ENCODE results near the gene CRYM.

Gene CRYM

GRCh38 chr16:21244518-21245215 lies 33.4 kb downstream of the CRYM start:
- DNase-seq (no peak), ATAC-seq (no peak)

GRCh38 chr16:21242756-21243155 lies 35.3 kb downstream of the CRYM start:
- DNase-seq = no peak
- no peak for ATAC-seq

GRCh38 chr16:21239646-21240045 lies 38.4 kb downstream of the CRYM start:
- ATAC-seq = no peak
- no peak for DNase-seq

- DNase-seq = no peak
- ATAC-seq = no peak
These were observed 41.3 kb downstream of the CRYM start for GRCh38 chr16:21236831-21237230.

GRCh38 chr16:21235199-21235585 lies 42.9 kb downstream of the CRYM start:
- DNase-seq = no peak
- no peak for ATAC-seq

GRCh38 chr16:21233521-21234150 lies 44.5 kb downstream of the CRYM start, which contains the start of gene ANKS4B:
ANKS4B (plus strand) TSS chr16:21233699; CDS start chr16:21233738, 39 bp downstream.
- ATAC-seq (no peak), DNase-seq (no peak)

- ATAC-seq = no peak
- no peak for DNase-seq
These were observed 45.0 kb downstream of the CRYM start for GRCh38 chr16:21233045-21233520.

GRCh38 chr16:21228361-21228872 lies 49.7 kb downstream of the CRYM start:
- no peak for DNase-seq
- no peak for ATAC-seq

GRCh38 chr16:21227866-21228265 lies 50.2 kb downstream of the CRYM start:
- DNase-seq (no peak), ATAC-seq (no peak)

GRCh38 chr16:21226749-21227148 lies 51.3 kb downstream of the CRYM start:
- ATAC-seq (no peak), DNase-seq (no peak)

GRCh38 chr16:21224800-21225199 lies 53.3 kb downstream of the CRYM start:
- no peak for DNase-seq
- ATAC-seq = peak; percentile 9

GRCh38 chr16:21223787-21224186 lies 54.3 kb downstream of the CRYM start:
- ATAC-seq (no peak), DNase-seq (no peak)

- DNase-seq = no peak
- no peak for ATAC-seq
These were observed 55.4 kb downstream of the CRYM start for GRCh38 chr16:21222495-21223337.

- ATAC-seq = no peak
These were observed 58.5 kb downstream of the CRYM start for GRCh38 chr16:21219551-21219950.

GRCh38 chr16:21218153-21218552 lies 59.9 kb downstream of the CRYM start:
- DNase-seq (no peak), ATAC-seq (no peak)

More at GRCh38 chr16:21219551-21219950, 58.5 kb downstream of the CRYM start:
- DNase-seq = no peak

GRCh38 chr16:21217121-21217520 lies 61.0 kb downstream of the CRYM start:
- DNase-seq = no peak
- ATAC-seq = no peak

- DNase-seq (no peak), ATAC-seq (no peak)
These were observed 64.0 kb downstream of the CRYM start for GRCh38 chr16:21214086-21214485.

GRCh38 chr16:21211486-21211885 lies 66.6 kb downstream of the CRYM start, which contains the start of gene ZP2:
ZP2 (minus strand) TSS chr16:21211574; CDS start chr16:21211547, 27 bp downstream.
- ATAC-seq (no peak), DNase-seq (no peak)
